ENCODE data around the gene CTDNEP1. TPM values are rescaled to one million over a fixed set of nuclear protein-coding genes. Genes with fewer than 3 reads are reported as not detected.
"Not testable (repeated sequence)": the region's sequence is repeated elsewhere in the genome, so short reads cannot be mapped to it uniquely, and the experiment has no call there.

Gene CTDNEP1
- total RNA-seq, 1 donor from 2014 or later: 25.2 TPM

GRCh38 chr17:7243838-7244237 is 7.7 kb downstream of the CTDNEP1 start:
- DNase-seq: not testable (repeated sequence)

DNA sequence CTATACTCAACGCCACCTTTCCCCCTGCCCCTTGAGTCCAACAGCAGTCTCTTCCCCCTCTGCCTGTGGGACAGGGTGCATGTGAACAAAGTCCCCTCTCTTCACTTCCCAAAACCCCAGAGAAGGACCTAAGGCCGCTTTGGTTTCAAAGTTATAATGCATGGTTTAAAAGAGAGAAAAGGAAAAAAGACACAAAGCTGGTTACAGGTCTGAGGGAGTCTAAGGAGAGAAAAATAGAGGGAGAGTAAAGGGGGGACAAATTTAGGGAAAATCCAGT is 8.1 kb downstream of the CTDNEP1 start:
- DNase-seq: no peak

DNA sequence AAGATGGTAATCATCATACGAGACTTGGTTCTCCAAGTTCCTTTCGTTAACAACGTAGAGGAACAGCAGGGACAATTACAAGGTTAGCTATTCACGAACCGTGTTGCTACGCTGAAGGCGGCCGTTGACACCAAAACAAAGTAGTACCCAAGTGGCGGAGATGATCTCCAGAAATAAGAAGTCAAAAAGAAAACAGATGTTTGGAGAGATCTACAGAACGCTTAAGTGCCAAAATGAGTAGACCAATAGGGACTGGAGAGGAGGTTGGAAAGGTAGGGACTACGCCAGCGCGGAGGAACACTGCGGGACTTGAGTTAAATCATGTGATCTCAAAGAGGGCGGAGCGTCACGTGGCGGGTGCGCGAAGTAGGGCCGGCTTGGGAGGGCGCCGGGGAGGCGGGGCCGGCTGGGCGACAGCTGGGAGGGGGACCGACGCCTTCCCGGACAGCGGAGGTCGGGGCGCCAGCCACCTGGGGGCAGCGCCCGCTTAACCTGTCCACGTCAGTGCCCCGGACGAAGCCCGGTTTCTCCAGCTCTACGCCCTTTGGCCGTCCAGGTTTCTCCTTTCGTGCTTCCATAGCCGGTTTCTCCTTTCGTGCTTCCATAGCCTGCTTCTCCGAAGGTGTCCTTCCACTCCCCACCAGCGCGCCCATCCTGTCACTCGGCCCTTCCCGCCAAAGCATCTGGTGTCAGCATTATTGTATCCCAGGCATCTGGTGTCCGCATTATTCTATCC is 8.6 kb downstream of the CTDNEP1 start:
- peak; percentile 98 for DNase-seq

DNA sequence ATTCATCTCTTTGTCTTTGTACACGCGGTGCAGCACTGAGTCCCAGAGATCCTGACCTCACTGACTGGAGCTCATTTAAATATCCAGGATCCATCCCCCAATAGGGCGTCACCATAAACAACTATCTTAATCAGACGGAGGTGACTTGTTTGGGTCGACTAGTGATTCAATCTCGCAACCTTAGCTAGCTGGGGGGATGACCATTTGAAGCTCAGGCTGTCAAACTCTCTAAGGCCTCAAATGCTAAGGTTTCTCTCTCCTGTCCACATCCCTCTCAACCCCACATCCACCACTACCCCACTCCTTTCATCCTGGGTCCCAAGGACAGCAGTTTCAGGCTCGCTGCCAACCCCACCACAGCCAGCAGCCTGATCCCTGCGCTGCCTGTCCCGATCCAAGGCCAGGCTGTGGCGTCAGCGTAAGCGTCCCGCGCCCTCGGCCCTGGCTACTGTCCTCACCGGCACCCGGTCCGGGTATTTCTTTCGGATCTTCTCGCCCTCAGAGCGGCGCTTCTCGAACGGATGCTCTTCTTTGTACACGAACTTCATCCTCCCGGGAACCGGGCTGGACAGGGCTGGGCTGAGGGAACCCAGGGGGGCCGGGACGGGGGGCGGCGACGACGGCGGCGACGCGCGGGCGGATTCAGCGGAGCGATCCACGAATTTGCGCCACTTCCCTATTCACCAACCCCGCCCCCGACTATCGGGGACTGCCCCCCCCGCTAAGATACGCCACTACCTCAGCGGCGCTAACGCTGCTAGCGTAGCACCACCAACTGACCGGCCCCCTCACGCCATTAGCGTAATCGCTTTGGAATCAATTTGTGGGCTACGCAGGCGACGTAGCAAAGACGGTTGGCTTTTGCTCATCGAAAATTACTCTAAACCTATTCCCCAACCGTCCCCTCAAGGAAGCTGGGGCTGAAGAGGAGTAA is 9.5 kb downstream of the CTDNEP1 start, which contains the start of gene GABARAP:
TSS of gene GABARAP (minus strand) at position 667 of the 934 bp plus-strand sequence. CDS start at position 548, 119 bp downstream.
- DNase-seq: peak; percentile 94

GRCh38 chr17:7241090-7241733 is 10.3 kb downstream of the CTDNEP1 start:
- DNase-seq: no peak

DNA sequence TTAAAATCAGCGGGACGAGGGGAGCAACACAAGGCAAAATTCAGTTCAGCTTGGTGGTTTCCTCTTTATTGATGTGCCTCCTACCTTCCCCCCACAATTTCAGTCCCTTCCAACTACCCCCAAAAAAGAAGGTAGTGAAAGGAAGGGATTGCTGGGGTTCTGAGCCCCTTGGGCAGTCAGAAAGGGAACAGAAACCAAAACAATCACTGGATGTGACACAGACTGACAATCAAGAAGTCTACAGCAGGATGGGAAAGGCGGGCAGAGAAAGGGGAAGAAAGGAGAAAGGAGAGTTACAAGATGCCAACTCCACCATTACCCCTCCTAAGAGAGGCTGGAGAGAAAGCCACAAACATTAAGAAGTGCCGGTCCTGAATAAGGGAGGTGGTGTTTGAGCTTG is 11.2 kb downstream of the CTDNEP1 start:
- DNase-seq: no peak

DNA sequence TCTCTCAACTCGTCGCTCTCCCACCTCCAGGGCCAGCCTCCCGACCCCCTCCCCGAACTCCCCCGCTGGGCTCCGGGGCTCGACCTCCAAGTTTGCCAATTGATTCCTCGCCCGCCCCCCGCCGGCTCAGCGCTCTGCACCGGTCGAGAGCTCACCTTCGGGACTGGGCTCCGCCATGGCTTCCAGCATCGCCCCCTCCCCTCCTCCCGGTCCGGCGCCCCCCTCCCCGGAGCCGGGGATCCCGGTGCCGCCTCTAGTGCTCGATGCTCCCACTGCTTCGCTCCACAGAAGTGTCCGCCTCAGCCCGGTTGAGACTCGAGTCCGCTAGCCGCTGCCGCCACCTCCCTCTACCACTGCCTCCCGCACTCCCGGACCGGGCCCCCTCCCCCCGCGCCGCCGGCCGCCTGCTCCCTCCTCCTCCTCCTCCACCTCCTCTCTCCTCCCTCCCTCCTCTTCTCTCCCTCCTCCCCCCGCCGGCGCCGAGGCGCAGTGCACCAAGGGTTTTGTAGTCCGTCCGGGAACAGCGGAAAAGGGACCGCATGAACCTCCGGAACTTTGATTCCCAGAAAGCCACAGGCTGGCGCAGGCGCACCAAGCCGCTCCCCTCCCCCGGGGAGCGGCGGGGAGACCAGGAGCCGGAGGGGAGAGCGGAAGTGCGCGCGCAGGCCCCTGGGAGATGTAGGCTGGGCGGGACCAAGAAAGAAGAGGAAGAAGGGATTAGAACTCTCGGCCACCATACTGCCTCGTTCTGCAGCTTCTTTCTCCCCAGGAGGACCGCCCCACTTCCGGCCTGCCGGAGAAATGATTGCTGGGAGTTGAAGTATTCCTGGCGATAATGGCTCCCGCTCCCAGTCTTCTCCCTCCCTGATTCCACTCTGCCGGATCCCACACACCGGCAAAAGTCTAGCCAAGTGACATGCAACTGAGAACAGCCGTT is 12.2 kb downstream of the CTDNEP1 start, which contains the start of gene PHF23:
TSS of gene PHF23 (minus strand) at position 367 of the 937 bp plus-strand sequence. CDS start at position 189, 178 bp downstream.
- DNase-seq: peak; percentile 99

DNA sequence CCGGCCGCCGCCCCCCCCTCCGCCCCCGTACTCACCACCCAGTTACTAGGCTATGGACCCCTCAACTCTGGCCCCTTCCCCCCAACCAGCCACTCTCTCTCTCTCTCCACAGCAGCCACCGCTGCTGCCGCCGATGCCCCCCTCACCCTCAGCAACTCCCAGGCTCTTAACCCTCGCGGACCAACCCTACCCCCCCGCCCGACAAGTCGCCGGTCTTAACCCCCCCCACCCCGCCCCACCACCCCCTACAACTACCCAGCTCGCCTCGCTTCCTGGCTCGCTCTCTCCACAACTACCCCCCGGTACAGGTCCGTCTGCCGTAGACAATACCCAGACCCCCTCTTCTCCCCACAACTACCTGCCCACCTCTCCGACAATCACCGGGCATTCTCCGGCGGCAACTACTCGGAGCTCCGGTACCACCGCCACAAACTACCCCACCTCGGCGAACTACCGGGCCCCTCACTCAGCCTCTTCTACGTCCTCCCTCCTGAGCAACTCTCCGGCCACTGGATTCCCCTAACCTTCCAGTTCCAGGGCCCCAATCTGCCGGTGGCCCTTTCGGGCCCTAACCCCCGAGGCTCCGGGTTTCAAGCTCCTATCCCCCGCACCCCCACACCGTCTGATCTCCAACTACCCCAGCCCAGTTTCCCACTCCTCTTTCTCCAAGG is 13.0 kb downstream of the CTDNEP1 start:
- peak; percentile 53 for DNase-seq

- DNase-seq: peak; percentile 66
Observed at GRCh38 chr17:7237761-7238419, 13.6 kb downstream of the CTDNEP1 start.

DNA sequence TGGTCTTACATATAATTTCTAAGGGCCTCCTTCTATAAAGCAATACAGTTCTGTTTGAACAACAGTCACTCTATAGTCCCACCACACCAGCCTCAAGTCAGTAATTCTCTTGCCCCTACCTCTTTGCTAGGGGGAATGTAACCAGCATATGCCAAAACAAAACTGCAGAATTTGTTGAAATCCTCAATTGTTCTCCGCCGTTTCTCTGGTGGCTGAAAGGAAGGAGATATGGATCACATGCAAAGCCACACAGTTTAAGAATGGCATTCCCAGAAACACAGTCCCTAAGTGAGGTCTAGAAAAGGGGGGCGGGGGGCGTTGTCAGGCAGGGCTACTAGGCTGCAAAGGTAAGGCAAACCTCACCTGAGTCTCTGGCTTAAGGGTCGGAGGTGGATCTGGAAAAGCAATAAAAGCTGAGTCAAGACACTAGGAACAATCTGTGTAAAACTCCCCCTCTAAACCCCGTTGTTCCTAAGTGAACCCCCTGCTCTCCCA is 14.2 kb downstream of the CTDNEP1 start:
- no peak for DNase-seq

GRCh38 chr17:7236808-7237207 is 14.7 kb downstream of the CTDNEP1 start:
- no peak for DNase-seq

- peak; percentile 35 for DNase-seq
Observed at GRCh38 chr17:7235693-7236665, 15.6 kb downstream of the CTDNEP1 start.

DNA sequence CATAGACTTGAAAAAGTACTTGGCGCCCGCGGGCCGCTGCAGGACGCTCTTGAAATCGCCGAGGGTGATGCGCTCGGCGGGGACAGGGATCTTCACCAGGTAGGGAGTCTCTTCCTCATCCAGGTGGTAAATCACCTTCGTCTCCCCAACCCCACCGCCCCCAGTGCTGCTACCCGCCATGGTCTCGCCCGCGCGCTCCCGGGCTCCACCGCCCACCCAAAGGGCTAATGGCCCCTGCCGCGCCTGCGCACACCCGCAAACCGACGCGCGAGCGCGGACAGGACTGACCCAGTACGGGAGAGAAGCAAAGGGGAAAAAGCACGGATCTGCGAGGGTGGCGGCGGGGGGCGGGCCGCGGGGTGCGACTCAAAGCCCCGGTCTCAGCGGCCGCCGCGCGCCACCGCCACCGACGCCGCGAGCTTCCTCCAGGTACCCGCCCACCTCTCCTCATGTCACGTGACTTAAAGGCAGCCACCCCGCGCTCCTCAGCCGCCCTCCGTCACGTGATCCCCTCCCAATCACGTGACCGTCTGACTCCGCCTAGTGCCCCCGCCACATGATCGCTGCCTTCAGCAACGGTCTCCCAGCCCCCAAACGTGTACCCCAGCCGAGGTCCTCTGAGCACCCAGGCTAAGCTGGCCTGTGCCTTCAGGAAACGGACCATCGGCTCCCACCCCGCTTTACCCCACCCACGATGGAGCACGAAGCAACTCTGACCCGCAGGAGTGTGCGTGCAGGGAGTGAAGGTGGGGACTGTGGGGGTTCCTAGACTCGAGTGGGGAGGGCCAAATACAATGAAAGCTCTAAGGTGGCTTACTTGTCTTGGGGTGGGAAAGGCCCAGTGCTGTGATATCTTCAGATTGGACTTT is 17.2 kb downstream of the CTDNEP1 start, which contains the start of gene DVL2:
TSS of gene DVL2 (minus strand) at position 435 of the 869 bp plus-strand sequence. CDS start at position 180, 255 bp downstream.
- peak; percentile 98 for DNase-seq

DNA sequence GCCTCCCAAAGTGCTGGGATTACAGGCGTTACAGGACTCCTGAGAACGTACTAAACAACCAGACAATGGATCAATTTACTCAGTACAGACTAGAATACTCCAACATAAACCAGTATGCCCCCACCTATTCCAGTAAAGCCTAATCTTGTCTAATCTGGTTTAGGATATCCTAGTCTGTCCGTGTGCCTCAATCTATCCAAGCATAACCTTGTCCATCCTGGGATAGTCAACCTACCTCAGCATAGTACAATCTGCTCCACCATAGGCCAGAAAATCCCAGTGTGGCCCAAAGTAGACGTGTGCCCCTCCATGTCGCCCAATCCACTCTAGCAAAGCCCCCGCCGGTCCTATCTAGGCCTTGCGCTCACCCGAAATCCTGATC is 17.8 kb downstream of the CTDNEP1 start:
- no peak for DNase-seq

GRCh38 chr17:7232114-7232513 is 19.4 kb downstream of the CTDNEP1 start:
- DNase-seq: no peak

DNA sequence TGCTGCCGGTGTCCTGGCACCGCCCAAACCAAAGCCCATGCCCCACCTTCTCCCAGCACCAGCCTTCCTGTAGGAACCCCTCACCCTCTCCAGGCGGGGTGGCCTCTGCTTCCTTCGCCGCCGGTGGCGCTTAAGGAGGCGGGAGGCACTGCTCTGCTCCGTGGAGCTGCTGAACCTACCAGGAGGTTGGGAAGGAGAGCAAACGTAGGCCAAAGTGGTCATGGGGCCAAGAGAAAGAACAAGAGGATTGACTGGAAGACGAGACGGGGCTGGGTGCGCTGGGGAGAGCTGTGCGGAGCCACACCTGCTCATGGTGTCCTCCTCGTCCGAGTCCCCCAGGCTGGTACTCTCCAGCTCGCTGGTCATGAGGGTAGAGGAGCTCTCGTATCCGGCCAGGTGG is 22.0 kb downstream of the CTDNEP1 start:
- no peak for DNase-seq

- no peak for DNase-seq
Observed at GRCh38 chr17:7228920-7229319, 22.6 kb downstream of the CTDNEP1 start.

Measured in dermis blood vessel endothelial cell (primary cell).